Activated B cell treated with CpG ODN at 0.5 μM for 24 hours (primary cell): ENCODE results near the gene SPRN. TPM values are rescaled to one million over a fixed set of nuclear protein-coding genes. Genes with fewer than 3 reads are reported as not detected.
"Not testable (repeated sequence)": the region's sequence is repeated elsewhere in the genome, so short reads cannot be mapped to it uniquely, and the experiment has no call there.

Experiments used
- ATAC-seq: fragments of 200-7000 bp; cut with Tn5 transposase; one replicate; pipeline ENCODE4 v1.10.0; 2021; ENCODE audit warnings: low read depth, mild to moderate bottlenecking, moderate library complexity
- CTCF ChIA-PET: fragments of 350-600 bp; sonication (Branson Sonifier 250); formaldehyde crosslinking; loops from one replicate; lab custom pipeline; 2021; ENCODE audit warnings: antibody characterized with exemption; lab: Charles Lee
- POLR2A ChIA-PET: fragments of 350-600 bp; sonication (Branson Sonifier 250); formaldehyde crosslinking; loops from one replicate; lab custom pipeline; 2021; ENCODE audit warnings: antibody characterized with exemption; lab: Charles Lee
- DNase-seq: peaks from one replicate; pipeline ENCODE4 v3.0.0; 2022
- H3K27ac Mint-ChIP-seq: one replicate; pipeline ENCODE4 v1.8.0; 2020; ENCODE audit warnings: mixed read lengths
- H3K27me3 Mint-ChIP-seq: one replicate; pipeline ENCODE4 v1.8.0; 2021; ENCODE audit warnings: mixed read lengths
- H3K36me3 Mint-ChIP-seq: one replicate; pipeline ENCODE4 v1.8.0; 2021; ENCODE audit warnings: low read depth, mixed read lengths
- H3K4me1 Mint-ChIP-seq: one replicate; pipeline ENCODE4 v1.8.0; 2021; ENCODE audit warnings: mixed read lengths
- H3K4me3 Mint-ChIP-seq: one replicate; pipeline ENCODE4 v1.8.0; 2020; ENCODE audit warnings: mild to moderate bottlenecking, mixed read lengths
- H3K9me3 Mint-ChIP-seq: one replicate; pipeline ENCODE4 v1.8.0; 2020; ENCODE audit warnings: mixed read lengths
- intact Hi-C: fragments of 100-400 bp; cut with micrococcal nuclease; formaldehyde crosslinking; loops from one replicate; pipeline ENCODE4 v1.15.1; 2024
- total RNA-seq: library from RNA; stranded (reverse); gene quantifications from 2 replicates; pipeline ENCODE4 v1.2.3, GENCODE V29; 2022
- TF ChIP-seq, protein P1 (sequence below): fragments of 200-600 bp; IDR thresholded peaks from one replicate; pipeline ENCODE4 v1.8.0; 2022; ENCODE audit warnings: antibody characterized with exemption, mild to moderate bottlenecking

The SPRN gene
- total RNA-seq, 1 donor from 2014 or later, result not detected

DNA sequence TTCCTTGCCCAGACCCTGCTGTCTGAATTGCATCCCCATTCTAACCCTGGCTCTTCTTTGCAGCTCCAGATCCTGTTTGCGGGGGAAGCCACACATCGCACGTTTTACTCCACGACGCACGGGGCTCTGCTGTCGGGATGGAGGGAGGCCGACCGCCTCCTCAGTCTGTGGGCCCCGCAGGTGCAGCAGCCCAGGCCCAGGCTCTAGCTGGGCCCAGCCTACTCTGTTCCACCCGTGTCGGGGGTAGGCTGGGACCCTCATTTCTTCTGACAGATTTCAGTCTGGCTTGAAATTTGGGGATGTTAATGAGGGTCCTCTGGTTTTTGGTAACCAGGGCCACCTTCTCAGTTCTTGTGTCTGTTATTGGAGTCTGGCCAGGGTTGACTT, 33.2 kb downstream of the SPRN start:
- TF ChIP-seq, protein P1, sequence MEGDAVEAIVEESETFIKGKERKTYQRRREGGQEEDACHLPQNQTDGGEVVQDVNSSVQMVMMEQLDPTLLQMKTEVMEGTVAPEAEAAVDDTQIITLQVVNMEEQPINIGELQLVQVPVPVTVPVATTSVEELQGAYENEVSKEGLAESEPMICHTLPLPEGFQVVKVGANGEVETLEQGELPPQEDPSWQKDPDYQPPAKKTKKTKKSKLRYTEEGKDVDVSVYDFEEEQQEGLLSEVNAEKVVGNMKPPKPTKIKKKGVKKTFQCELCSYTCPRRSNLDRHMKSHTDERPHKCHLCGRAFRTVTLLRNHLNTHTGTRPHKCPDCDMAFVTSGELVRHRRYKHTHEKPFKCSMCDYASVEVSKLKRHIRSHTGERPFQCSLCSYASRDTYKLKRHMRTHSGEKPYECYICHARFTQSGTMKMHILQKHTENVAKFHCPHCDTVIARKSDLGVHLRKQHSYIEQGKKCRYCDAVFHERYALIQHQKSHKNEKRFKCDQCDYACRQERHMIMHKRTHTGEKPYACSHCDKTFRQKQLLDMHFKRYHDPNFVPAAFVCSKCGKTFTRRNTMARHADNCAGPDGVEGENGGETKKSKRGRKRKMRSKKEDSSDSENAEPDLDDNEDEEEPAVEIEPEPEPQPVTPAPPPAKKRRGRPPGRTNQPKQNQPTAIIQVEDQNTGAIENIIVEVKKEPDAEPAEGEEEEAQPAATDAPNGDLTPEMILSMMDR, result no peak
- Mint-ChIP-seq H3K9me3 (no peaks in the 10 kb centered on the region), H3K4me3 (peak overlapping the region; percentile 75), H3K27ac (peak overlapping the region; percentile 87), H3K27me3 (no peaks in the 10 kb centered on the region), H3K36me3 (peaks cover 13% of the 10 kb centered on the region), H3K4me1 (peaks cover 74% of the 10 kb centered on the region)
- no peak for DNase-seq
- intact Hi-C loops, result no loop called here
- ATAC-seq, result no peak
- POLR2A ChIA-PET, result interaction anchor here (0.7 to 6.5 kb wide), 6 partner anchors 12 to 820 kb away, joined by 3 to 52 read pairs (median 4); partner anchors contain the start of genes ECHS1 and PAOX
- CTCF ChIA-PET, result interaction anchor here (3.0 kb wide), 1 partner anchor 62 kb away, joined by 11 read pairs; no protein-coding TSS in a partner anchor

DNA sequence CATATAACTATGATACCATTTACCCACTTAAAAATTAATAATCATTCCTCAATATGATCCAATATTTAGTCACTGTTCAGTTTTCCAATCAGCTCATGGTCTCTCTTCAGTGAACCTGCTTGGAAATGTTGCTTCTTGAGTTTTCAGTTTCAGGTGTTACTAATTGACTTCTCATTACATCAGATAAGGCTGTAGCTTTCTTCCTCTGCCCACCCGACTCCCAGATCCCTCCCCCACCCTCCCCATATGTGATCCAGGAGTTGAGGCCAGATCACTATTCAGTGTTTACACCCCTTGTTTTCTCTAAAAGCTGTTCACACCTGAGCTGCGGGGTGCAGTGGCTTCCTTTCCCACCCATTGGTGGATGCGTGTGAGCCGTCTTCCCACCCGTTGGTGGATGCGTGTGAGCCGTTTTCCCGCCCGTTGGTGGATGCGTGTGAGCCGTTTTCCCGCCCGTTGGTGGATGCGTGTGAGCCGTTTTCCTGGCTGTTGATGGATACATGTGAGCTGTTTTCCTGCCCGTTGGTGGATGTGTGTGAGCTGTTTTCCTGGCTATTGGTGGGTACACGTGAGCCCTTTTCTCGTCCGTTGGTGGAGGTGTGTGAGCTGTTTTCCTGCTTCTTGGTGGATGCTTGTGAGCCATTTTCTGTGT, 33.7 kb downstream of the SPRN start:
- intact Hi-C loops, result no loop called here
- TF ChIP-seq, protein P1, result no peak
- ChIA-PET CTCF (interaction anchor here (1.0 to 3.0 kb wide), 3 partner anchors 11 to 61 kb away, joined by 3 to 11 read pairs (median 3); no protein-coding TSS in a partner anchor), POLR2A (interaction anchor here (0.7 to 6.5 kb wide), 10 partner anchors 11 to 819 kb away, joined by 3 to 52 read pairs (median 6); partner anchors contain the start of genes ECHS1, FUOM and PAOX)
- H3K36me3 Mint-ChIP-seq, result peaks cover 11% of the 10 kb centered on the region
- H3K4me1 Mint-ChIP-seq, result peaks cover 73% of the 10 kb centered on the region
- no peak for ATAC-seq
- H3K27ac Mint-ChIP-seq, result peak overlapping the region; percentile 87
- H3K27me3 Mint-ChIP-seq, result no peaks in the 10 kb centered on the region
- H3K4me3 Mint-ChIP-seq, result peak overlapping the region; percentile 78
- H3K9me3 Mint-ChIP-seq, result no peaks in the 10 kb centered on the region
- DNase-seq, result no peak

GRCh38 chr10:133388973-133389818, 35.2 kb downstream of the SPRN start:
- intact Hi-C loops, result loop anchor here (1.0 to 2.0 kb wide), 6 partner anchors 10 to 114 kb away; partner anchors contain the start of genes ECHS1, FUOM and PAOX
- peaks cover 63% of the 10 kb centered on the region for H3K4me1 Mint-ChIP-seq
- H3K9me3 Mint-ChIP-seq, result no peaks in the 10 kb centered on the region
- ChIA-PET CTCF (interaction anchor here (1.4 to 3.0 kb wide), 2 partner anchors 17 to 60 kb away, joined by 3 to 11 read pairs; no protein-coding TSS in a partner anchor), POLR2A (interaction anchor here (0.9 to 6.5 kb wide), 10 partner anchors 10 to 114 kb away, joined by 3 to 52 read pairs (median 6); partner anchors contain the start of genes ECHS1, FUOM and PAOX)
- H3K27ac Mint-ChIP-seq, result peak overlapping the region; percentile 90
- ATAC-seq (peak; percentile 84), DNase-seq (no peak)
- peaks cover 10% of the 10 kb centered on the region for H3K36me3 Mint-ChIP-seq
- H3K4me3 Mint-ChIP-seq, result peak overlapping the region; percentile 83
- H3K27me3 Mint-ChIP-seq, result no peaks in the 10 kb centered on the region
- TF ChIP-seq, protein P1, result no peak

- TF ChIP-seq, protein P1, result no peak
- intact Hi-C loops, result loop anchor here (2.0 kb wide), 1 partner anchor 54 kb away; no protein-coding TSS in a partner anchor
- ATAC-seq, result no peak
- Mint-ChIP-seq H3K27ac (peak overlapping the region; percentile 90), H3K4me3 (peak overlapping the region; percentile 83), H3K36me3 (peaks cover 12% of the 10 kb centered on the region), H3K27me3 (no peaks in the 10 kb centered on the region), H3K4me1 (peaks cover 62% of the 10 kb centered on the region), H3K9me3 (no peaks in the 10 kb centered on the region)
- POLR2A ChIA-PET, result interaction anchor here (1.0 to 6.5 kb wide), 8 partner anchors 9 to 113 kb away, joined by 3 to 52 read pairs (median 6); partner anchors contain the start of genes ECHS1, FUOM and PAOX
- no peak for DNase-seq
- CTCF ChIA-PET, result interaction anchor here (3.0 kb wide), 1 partner anchor 59 kb away, joined by 11 read pairs; no protein-coding TSS in a partner anchor
These were observed 36.0 kb downstream of the SPRN start for GRCh38 chr10:133388236-133388972.

DNA sequence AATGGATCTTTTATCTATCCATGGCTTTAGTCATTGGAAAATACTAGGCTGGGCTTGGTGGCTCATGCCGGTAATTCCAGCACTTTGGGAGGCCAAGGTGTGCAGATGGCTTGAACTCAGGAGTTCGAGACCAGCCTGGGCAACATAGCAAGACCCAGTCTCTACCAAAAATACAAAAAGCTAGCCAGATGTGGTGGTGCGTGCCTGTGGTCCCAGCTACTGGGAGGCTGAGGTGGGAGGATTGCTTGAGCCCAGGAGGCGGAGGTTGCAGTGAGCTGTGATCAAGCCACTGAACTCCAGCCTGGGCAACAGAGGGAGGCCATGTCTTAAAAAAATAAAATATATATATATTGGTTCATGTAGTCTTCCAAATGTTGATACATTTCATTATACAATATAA, 37.5 kb downstream of the SPRN start:
- intact Hi-C loops, H3K27me3 Mint-ChIP-seq, H3K4me3 Mint-ChIP-seq, H3K9me3 Mint-ChIP-seq, H3K27ac Mint-ChIP-seq, CTCF ChIA-PET, ATAC-seq, DNase-seq: not testable (repeated sequence)
- POLR2A ChIA-PET, result interaction anchor here (1.6 to 6.5 kb wide), 2 partner anchors 8 to 12 kb away, joined by 3 to 52 read pairs; partner anchors contain the start of gene PAOX
- Mint-ChIP-seq H3K36me3 (peaks cover 22% of the 10 kb centered on the region), H3K4me1 (peaks cover 54% of the 10 kb centered on the region)
